GM18505 (cell line): Measurements from ENCODE around the gene PAQR8.

Experiments used
- ATAC-seq: cut with Tn5 transposase; IDR thresholded peaks from one replicate; pipeline ENCODE4 v1.9.1; 2021; ENCODE audit not compliant: unreplicated experiment
- POLR2A ChIP-seq: IDR thresholded peaks from 4 replicates; pipeline ENCODE4 v1.6.1; 2011; ENCODE audit warnings: borderline replicate concordance; ENCODE audit not compliant: insufficient read depth, insufficient read length; ENCODE audit errors: extremely low read depth

PAQR8 gene

DNA sequence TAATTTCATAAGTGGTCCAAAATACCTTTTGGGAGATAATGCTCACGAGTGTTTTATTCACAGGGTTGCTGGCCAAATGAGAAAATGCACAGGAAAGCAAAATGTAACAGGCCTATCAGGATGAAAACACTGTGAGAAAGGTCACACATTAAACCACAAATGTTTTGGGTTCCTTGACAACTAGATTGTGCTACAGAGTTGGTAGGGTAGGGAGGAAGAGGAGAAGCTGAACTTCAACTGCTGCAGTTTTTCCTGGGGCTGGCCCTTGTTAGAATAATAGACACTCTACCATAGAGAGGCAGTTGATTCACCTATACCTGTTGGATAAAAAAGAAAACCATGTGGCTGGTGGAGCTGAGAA lies 28.1 kb upstream of the PAQR8 start:
- TF ChIP-seq POLR2A: no peak
- ATAC-seq: no peak

DNA sequence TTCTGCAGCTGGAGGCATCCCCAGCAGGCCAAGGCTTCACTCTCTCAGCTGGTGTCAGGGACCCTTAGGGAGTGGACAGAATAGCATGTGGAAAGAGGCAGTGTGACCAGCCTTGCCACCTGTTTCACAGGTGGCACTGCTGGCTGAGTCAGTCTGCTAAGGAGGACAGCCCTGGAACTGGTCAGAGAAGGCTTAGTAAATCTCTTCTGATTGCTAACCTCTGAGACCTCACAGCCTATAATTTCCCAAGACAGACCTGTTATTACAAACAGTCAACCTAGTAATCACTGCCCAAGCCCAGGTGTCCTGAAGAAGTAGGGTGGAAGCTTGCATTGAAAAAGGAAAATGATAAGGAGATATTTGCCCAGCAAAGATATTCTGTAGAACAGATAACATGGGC lies 26.4 kb upstream of the PAQR8 start:
- no peak for ATAC-seq
- TF ChIP-seq POLR2A: no peak

DNA sequence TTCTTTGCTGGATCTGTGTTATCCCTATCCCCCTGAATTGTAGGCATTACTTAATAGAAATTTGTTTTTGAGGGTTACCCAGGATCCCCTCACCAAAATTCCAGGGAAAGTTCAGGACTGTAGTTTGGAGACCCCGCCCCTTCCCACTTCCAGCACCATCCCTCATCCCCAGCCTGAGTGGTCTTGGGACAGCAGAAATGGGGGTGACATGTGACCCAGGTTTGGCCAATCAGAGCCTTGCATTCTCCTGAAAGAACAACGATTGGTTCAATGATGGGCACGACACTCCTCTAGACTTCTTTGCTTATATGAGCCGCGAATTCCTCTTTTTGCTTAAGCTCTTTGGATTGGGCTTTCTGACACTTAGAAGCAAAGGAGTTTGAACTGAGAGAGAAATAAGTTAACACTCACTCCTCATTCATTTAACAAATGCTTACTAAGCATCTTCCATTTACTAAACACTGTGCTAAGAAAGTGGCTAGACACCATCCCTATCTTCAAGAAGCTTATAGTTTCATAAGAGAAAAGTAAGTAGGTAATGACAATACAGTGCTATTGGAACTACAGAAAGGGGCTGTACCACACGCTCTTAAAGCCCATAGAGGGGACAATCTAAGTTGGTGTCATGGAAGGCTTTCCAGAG lies 24.9 kb upstream of the PAQR8 start:
- TF ChIP-seq POLR2A: no peak
- ATAC-seq: no peak

DNA sequence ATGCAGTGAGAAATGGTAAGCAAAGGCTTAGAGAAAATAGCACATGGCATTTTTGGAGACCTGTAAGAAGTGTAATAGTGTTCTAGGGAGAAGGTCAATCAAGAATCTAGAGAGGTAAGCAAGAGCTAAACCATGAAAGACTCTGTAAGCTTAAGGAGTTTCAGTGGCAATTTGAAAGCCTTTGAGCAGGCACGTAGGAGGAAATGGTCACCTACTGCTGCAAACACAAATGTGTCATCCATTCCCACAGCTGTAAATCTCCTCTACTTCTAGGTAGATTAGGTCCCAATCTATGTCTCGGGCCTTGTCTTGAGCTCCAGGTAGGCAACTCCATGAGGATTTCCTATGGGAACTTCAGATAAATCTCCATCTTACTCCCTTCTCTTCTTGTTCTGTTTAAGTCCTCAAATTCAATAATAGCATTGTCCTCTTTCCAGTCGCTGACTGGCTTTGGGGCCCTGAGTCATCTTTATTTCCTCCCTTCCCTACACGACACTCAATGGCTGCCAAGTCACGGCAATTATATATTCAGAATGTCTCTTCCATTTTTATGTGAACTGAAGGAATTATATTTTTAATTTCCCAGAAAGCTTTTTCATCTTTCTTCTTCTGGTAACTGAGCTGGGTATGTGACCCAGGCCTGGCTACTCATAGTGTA lies 24.2 kb upstream of the PAQR8 start:
- no peak for ATAC-seq
- no peak for TF ChIP-seq POLR2A

DNA sequence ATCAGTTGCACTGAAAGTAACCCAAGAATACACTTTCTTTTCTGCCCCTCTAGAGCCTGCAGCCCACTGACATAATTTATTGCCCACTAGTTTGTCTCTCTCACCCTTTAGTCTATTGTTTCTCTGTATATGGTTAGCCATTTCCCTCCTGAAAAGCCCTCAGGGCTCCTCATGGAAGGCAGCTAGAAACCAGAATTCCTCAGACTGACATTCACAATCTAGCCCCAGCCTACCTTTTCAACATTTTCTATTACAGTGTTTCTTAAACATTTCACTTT lies 21.4 kb upstream of the PAQR8 start:
- ATAC-seq: no peak
- TF ChIP-seq POLR2A: no peak

DNA sequence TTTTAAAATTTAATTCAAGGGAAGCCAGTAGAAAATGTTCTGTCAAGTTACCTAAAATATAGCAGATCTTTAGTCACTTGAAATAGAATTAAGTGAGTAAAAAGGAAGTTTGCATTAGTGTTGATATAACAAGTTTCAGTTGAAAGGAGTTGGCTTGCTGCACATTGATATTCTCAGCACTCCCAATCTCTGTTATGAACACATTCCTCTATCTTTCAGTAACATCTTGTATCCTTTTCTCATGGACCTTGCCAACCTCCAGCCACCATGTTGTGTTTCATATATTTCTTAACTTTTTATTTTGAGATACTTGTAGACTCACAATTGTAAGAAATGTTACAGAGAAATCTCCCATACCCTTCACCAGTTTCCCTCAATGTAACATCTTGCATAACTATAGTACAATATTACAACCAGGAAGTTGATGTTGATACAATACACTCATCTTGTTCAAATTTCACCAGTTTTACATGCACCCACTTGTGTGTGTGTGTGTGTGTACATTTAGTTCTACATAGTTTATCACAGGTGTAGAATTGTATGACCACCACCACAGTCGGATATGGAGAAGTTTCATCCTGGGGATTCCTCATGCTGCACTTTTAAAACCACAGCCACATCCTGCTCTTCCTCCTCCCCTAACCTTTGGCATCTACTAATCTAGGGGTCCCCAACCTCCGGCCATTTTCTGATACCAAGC lies 20.2 kb upstream of the PAQR8 start:
- ATAC-seq: no peak
- TF ChIP-seq POLR2A: no peak

DNA sequence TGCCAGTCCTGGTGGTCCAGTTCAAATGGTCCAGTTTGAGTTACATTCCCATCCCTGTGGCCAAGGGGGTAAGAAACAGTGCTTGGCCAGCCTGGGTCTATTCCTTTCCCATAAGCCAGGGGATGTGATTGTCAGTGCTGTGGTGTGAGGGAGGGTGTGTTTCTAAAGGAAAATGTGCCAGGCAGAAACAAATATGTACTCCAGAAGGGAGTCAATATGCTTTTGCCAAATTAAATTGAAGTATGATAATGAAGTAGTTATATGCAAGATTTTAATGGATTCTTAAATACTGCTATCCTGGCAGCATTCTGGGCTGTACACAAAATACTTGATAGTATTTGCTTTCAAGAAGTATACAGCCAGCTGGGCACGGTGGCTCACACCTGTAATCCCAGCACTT lies 16.6 kb upstream of the PAQR8 start:
- TF ChIP-seq POLR2A: no peak
- no peak for ATAC-seq

DNA sequence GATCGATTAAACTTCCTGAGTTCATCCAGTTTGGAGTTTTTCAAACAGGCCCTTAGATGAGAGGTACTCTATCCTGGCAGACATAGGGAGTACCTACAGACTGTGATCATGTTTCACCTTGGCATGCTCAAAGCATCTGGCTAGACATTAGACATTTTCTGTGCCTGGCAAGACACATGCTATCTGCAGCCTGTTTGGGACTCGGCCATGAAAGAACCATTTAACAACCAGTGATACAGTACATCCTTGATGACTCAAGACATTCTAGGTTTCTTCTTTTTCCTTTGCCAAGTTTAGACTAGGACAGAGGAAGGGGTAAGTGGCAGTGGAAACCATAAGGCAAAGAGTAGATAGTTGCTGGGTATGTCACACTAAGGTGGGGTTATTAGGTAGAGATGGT lies 15.4 kb upstream of the PAQR8 start:
- no peak for ATAC-seq
- no peak for TF ChIP-seq POLR2A

DNA sequence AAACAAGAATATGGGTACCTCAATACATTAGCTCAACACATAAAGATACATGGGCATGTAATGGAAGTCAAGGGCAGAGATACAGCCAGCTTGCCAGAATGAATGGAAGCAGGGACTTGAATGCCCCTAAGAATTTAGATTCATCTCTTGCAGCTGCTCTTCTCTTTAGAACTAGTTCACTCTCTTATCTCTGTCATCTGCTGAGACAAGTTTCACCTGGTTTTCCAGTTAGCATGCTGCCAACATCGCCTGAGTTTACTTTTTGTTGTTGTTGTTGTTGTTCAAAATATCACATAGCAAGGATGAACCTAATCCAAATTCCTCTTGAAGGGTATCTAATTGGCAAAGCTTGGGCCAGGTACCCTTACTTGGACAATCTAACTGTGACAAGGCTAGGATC lies 14.1 kb upstream of the PAQR8 start:
- ATAC-seq: no peak
- TF ChIP-seq POLR2A: no peak

DNA sequence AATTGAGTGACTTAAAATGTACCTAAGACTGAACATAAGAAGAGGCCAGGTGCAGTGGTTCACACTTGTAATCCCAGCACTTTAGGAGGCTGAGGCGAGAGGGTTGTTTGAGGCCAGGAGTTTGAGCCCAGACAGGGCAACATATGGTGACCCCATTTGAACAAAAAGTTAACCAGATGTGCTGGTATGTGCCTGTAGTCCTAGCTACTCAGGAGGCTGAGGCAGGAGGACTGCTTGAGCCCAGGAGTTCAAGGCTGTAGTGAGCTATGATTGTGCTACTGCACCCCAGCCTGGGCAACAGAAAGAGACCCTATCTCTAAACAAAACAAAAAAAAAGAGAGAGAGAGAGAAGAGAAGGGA lies 10.1 kb upstream of the PAQR8 start:
- ATAC-seq: no peak
- no peak for TF ChIP-seq POLR2A

DNA sequence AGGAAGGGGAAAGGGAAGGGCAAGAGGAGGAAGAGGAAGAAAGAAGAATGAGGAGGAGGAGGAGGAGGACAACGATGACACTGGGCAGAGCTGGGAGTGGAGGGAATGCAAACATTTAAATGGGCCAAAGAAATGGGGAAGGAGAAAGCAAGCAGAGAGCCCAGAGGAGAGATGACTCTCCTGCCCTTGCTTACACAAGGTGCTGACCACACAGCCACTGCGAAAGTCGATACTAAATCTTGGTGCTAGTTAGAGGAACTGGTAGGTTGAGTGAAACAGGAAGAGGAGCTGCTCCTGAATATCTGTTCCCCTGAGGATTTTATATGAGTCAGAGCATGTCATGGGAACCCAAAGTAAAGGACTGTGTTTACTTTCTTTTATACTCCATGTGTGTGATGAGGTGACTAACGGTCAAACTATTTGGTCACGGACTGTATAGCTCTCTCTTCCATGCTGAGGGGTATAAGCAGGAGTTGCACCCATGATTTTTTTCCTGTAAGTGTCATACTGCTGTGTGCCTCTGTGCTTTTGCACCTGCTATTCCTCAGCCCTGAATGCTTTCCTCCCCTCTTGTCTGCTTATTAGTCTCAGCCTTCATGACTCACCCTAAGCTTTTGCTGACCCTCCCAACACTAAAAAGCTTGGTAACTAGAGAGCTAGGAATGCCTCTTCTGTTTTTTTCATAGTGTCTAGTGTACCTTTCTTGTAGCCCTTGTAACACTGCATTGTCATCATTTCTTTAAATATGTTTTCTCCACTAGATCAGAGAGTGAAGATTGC lies 9.5 kb upstream of the PAQR8 start:
- peak; percentile 83 for ATAC-seq
- TF ChIP-seq POLR2A: no peak

DNA sequence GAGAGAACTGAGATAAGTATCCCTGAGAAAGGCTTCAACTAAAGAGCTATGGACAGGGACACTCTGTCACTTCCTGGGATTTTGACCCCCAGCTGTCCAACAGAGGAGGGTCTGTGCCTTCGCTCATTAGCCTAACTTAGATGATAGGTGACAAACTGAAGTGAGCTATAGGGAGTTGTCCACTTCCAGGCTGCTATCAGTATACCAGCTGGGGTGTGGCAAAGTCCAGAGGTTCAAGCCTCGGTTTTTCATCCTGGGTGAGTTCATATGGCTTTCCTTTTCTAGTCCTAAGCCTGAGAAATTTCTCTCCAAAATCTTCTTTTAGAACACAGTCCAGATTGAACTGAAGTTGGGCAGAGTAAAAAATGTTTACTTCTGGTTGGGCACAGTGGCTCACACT lies 5.9 kb upstream of the PAQR8 start:
- no peak for ATAC-seq
- no peak for TF ChIP-seq POLR2A

DNA sequence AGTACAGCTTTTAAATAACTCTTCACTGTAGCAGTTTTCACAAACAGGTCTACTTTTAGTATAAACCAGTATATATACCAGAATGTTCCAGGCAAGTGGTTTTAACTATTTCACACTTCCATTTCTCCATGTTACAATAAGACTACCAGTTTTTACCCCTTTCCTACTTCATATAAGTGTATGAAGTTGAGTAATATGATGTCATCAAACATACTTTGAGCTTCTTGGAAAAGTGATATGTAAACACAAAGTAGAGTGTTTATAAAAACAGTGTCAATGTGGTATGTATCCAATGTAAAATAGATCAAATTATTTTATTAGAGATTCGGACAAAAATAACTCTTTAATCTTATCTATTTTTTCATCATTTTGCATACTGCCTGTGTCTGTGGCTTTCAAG lies 2.5 kb upstream of the PAQR8 start:
- no peak for TF ChIP-seq POLR2A
- no peak for ATAC-seq

DNA sequence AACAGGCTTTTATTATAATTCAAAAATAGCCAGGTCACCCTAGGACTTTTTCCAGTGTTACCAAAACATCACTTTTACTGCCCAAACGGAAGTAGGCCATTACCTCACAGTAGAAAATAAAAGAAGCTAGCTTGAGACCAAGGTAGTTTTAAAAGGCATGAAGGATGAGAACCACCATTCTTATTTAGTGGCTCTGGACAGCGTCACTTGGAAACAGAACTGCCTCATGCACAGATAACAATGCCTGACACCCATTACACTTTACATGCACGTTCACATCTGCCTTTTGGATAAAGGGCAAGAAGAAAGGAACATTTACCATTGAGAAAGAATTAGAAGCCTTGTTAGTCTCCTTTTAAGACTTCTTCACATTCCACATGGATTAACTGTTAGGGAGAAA lies 1.9 kb upstream of the PAQR8 start:
- no peak for ATAC-seq
- no peak for TF ChIP-seq POLR2A
